HepG2 (cell line): ENCODE measurements around the gene BUB1B. TPM values are rescaled to one million over a fixed set of nuclear protein-coding genes. Genes with fewer than 3 reads are reported as not detected.

Source experiments
- CAMTA2 ChIP-seq: sonication (generic); formaldehyde crosslinking; IDR thresholded peaks from 2 replicates; pipeline ENCODE4 v1.4.0; 2020; ENCODE audit warnings: mild to moderate bottlenecking, missing genetic modification reagents, borderline replicate concordance
- GMEB2 ChIP-seq: IDR thresholded peaks from 2 replicates; pipeline ENCODE4 v1.6.1; 2016; ENCODE audit warnings: missing biosample characterization, missing genetic modification reagents, low read depth
- MAF1 ChIP-seq: sonication (generic); formaldehyde crosslinking; IDR thresholded peaks from 2 replicates; pipeline ENCODE4 v1.5.0; 2020; ENCODE audit warnings: missing genetic modification reagents, borderline replicate concordance
- MED13 ChIP-seq: sonication (generic); formaldehyde crosslinking; IDR thresholded peaks from 2 replicates; pipeline ENCODE4 v1.5.0; 2020; ENCODE audit warnings: missing genetic modification reagents
- PAXIP1 ChIP-seq: sonication (generic); formaldehyde crosslinking; conservative IDR thresholded peaks from 2 replicates; pipeline ENCODE4 v1.4.0; 2020; ENCODE audit warnings: mild to moderate bottlenecking, missing genetic modification reagents, moderate library complexity
- SIN3A ChIP-seq: IDR thresholded peaks from 2 replicates; pipeline ENCODE4 v1.6.1; 2011; ENCODE audit warnings: low read depth, mild to moderate bottlenecking, control low read depth, low read length, borderline replicate concordance
- ZC3H13 ChIP-seq: sonication (generic); formaldehyde crosslinking; IDR thresholded peaks from 2 replicates; pipeline ENCODE4 v1.8.1; 2023; ENCODE audit warnings: mild to moderate bottlenecking, missing genetic modification reagents, moderate library complexity
- ZNF142 ChIP-seq: sonication (generic); formaldehyde crosslinking; IDR thresholded peaks from 2 replicates; pipeline ENCODE4 v1.4.0; 2020; ENCODE audit warnings: missing genetic modification reagents
- ZNF143 ChIP-seq: sonication (generic); formaldehyde crosslinking; IDR thresholded peaks from 2 replicates; pipeline ENCODE4 v1.4.0; 2020; ENCODE audit warnings: missing genetic modification reagents
- ZNF256 ChIP-seq: sonication (generic); formaldehyde crosslinking; conservative IDR thresholded peaks from 2 replicates; pipeline ENCODE4 v1.4.0; 2020; ENCODE audit warnings: missing genetic modification reagents
- ZNF296 ChIP-seq: sonication (generic); formaldehyde crosslinking; conservative IDR thresholded peaks from 2 replicates; pipeline ENCODE4 v1.5.0; 2020; ENCODE audit warnings: mild to moderate bottlenecking, missing genetic modification reagents
- ZNF326 ChIP-seq: sonication (generic); formaldehyde crosslinking; IDR thresholded peaks from 2 replicates; pipeline ENCODE4 v1.4.0; 2020; ENCODE audit warnings: missing genetic modification reagents, borderline replicate concordance
- ZNF34 ChIP-seq: sonication (generic); formaldehyde crosslinking; IDR thresholded peaks from 2 replicates; pipeline ENCODE4 v1.4.0; 2020; ENCODE audit warnings: mild to moderate bottlenecking, missing genetic modification reagents, borderline replicate concordance
- ZUFSP ChIP-seq: sonication (generic); formaldehyde crosslinking; IDR thresholded peaks from 2 replicates; pipeline ENCODE4 v1.9.0; 2021; ENCODE audit warnings: missing genetic modification reagents, mild to moderate bottlenecking, borderline replicate concordance
- polyA plus RNA-seq, 8 experiments: library from polyadenylated mRNA; depleted of rRNA in 3 of 8; stranded (reverse) in 7 of 8; unstranded in 1 of 8; fragments of >200 nt; fragmentation: Illumina TruSeq in 4 of 8; extraction: Trizol in 4 of 8; gene quantifications; 2 replicates each; pipeline versions ENCODE4 v1.2.1 to v1.2.3, GENCODE V29; 2011 to 2016; ENCODE audit warnings: low read depth in 4 of 8, missing spikeins in 1 of 8, mixed read lengths in 1 of 8; ENCODE audit not compliant: insufficient read depth in 1 of 8
- total RNA-seq, 5 experiments: library from RNA; depleted of rRNA; stranded (reverse); fragments of >200 nt; fragmentation: Illumina TruSeq; extraction: Trizol; gene quantifications; 2 replicates each; pipeline ENCODE4 v1.2.3, GENCODE V29; 2016; ENCODE audit warnings: low read depth in 1 of 5

The BUB1B gene
- total and polyA plus RNA-seq, 2 of the 13 experiments (the other 11 are each of a cell fraction or from before 2014, with no cell fraction given) = 26.2 to 63.5 TPM

GRCh38 chr15:40160689-40161688, at the start of gene BUB1B (continued):
- TF ChIP-seq ZNF142 (CRISPR knock-in tag) (no peak), MED13 (CRISPR knock-in tag) (no peak), SIN3A (peak; percentile 100), ZUFSP (no peak), PAXIP1 (CRISPR knock-in tag) (peak; percentile 58), ZNF143 (CRISPR knock-in tag) (peak; percentile 99), GMEB2 (peak; percentile 99), ZNF326 (no peak), MAF1 (0 out of 2 replicates have a peak, but pooled peaks have one; percentile 81), ZNF296 (CRISPR knock-in tag) (no peak), ZNF34 (CRISPR knock-in tag) (no peak), CAMTA2 (0 out of 2 replicates have a peak, but pooled peaks have one; percentile 39), ZC3H13 (CRISPR knock-in tag) (peak; percentile 77; the same call in 1 of the 2 replicates), ZNF256 (CRISPR knock-in tag) (no peak; the same call in 1 of the 2 replicates)
